ENCODE data around the gene SMAD2.
"Not testable (repeated sequence)": the region's sequence is repeated elsewhere in the genome, so short reads cannot be mapped to it uniquely, and the experiment has no call there.

Gene SMAD2

GRCh38 chr18:47793609-47794008, 136.8 kb downstream of the SMAD2 start:
- no peak for DNase-seq (ENCODE audit: low read depth)

GRCh38 chr18:47791461-47791985, 138.9 kb downstream of the SMAD2 start:
- DNase-seq (ENCODE audit: low read depth), result no peak

GRCh38 chr18:47790036-47790435, 140.4 kb downstream of the SMAD2 start:
- no peak for DNase-seq (ENCODE audit: low read depth)

GRCh38 chr18:47788621-47789020, 141.8 kb downstream of the SMAD2 start:
- DNase-seq (ENCODE audit: low read depth), result no peak

GRCh38 chr18:47781561-47781960, 148.9 kb downstream of the SMAD2 start:
- DNase-seq (ENCODE audit: low read depth), result no peak

GRCh38 chr18:47780011-47780725, 150.3 kb downstream of the SMAD2 start:
- DNase-seq (ENCODE audit: low read depth), result no peak

- no peak for DNase-seq (ENCODE audit: low read depth)
Measured at GRCh38 chr18:47779381-47779780, 151.1 kb downstream of the SMAD2 start.

GRCh38 chr18:47777626-47778025, 152.8 kb downstream of the SMAD2 start:
- no peak for DNase-seq (ENCODE audit: low read depth)

GRCh38 chr18:47775961-47776360, 154.5 kb downstream of the SMAD2 start:
- DNase-seq (ENCODE audit: low read depth), result no peak

- DNase-seq (ENCODE audit: low read depth), result no peak
Measured at GRCh38 chr18:47773931-47774330, 156.5 kb downstream of the SMAD2 start.

GRCh38 chr18:47772374-47773248, 157.8 kb downstream of the SMAD2 start:
- peak; percentile 31 for DNase-seq (ENCODE audit: low read depth)

- DNase-seq (ENCODE audit: low read depth), result no peak
Measured at GRCh38 chr18:47771922-47772321, 158.5 kb downstream of the SMAD2 start.

- no peak for DNase-seq (ENCODE audit: low read depth)
Measured at GRCh38 chr18:47767699-47768098, 162.8 kb downstream of the SMAD2 start.

- not testable (repeated sequence) for DNase-seq (ENCODE audit: low read depth)
Measured at GRCh38 chr18:47767198-47767597, 163.3 kb downstream of the SMAD2 start.
